ENCODE measurements around the gene KRT10.
A peak's percentile ranks its signal among the peaks of the same experiment; 100 is the strongest.

The KRT10 gene

GRCh38 chr17:40820228-40820838 lies 2.1 kb downstream of the KRT10 start:
- Histone ChIP-seq H3K9me3 (replicated peaks in 1 of 2; ENCODE audit: control insufficient read depth in 2 of 2, insufficient read depth in 1 of 2, low read depth in 1 of 2, low read length in 2 of 2) (peaks cover 0 to 1% of the 10 kb centered on the region in 2 donors), H2AFZ (ENCODE audit: low read length) (no peak overlapping the region), H3K14ac (ENCODE audit: low read length) (no peak overlapping the region), H3K9ac (ENCODE audit: low read depth, low read length, poor library complexity) (no peak overlapping the region), H2BK5ac (ENCODE audit: low read length) (no peak overlapping the region), H3K4me1 (ENCODE audit: control insufficient read depth in 2 of 2, insufficient read depth in 1 of 2, low read depth in 1 of 2, low read length in 2 of 2) (peaks cover 0 to 2% of the 10 kb centered on the region in 2 donors), H3K4ac (ENCODE audit: low read length) (no peak overlapping the region), H3K4me3 (ENCODE audit: low read length in 2 of 2) (peak overlapping the region in 1 of 2 donors; percentile 82), H2AK5ac (ENCODE audit: low read depth, low read length) (no peak overlapping the region), H3K36me3 (replicated peaks in 1 of 2; ENCODE audit: control insufficient read depth in 2 of 2, insufficient read depth in 2 of 2, low read length in 2 of 2) (peaks cover 5 to 17% of the 10 kb centered on the region in 2 donors), H2BK12ac (ENCODE audit: low read length) (no peak overlapping the region), H3K27me3 (ENCODE audit: control insufficient read depth in 3 of 3, insufficient read depth in 3 of 3, low read depth in 1 of 3, low read length in 3 of 3) (no peaks in the 10 kb centered on the region), H3K4me2 (ENCODE audit: insufficient read depth, low read length, poor library complexity, severe bottlenecking) (no peak overlapping the region), H3K27ac (replicated peaks; ENCODE audit: low read length) (no peak overlapping the region), H4K91ac (ENCODE audit: low read depth, low read length, poor library complexity) (no peak overlapping the region), H3K18ac (ENCODE audit: low read length) (no peak overlapping the region), H2BK120ac (ENCODE audit: low read depth, low read length) (no peak overlapping the region), H4K8ac (ENCODE audit: low read depth, low read length) (no peak overlapping the region), H3K23ac (ENCODE audit: low read depth, low read length, poor library complexity) (no peak overlapping the region), H3K79me1 (ENCODE audit: low read depth, low read length) (no peaks in the 10 kb centered on the region), H2BK15ac (ENCODE audit: low read length) (no peak overlapping the region)
- DNase-seq (ENCODE audit: low spot score): no peak
- no CpG with 5 or more reads among the region's 9 CpGs for WGBS, 2 donors (ENCODE audit: extremely low coverage in 2 of 2, insufficient read length in 2 of 2, insufficient replicate concordance in 1 of 2)

- H4K8ac ChIP-seq (ENCODE audit: low read depth, low read length): no peak overlapping the region
- no peaks in the 10 kb centered on the region for H3K27me3 ChIP-seq (ENCODE audit: control insufficient read depth in 3 of 3, insufficient read depth in 3 of 3, low read depth in 1 of 3, low read length in 3 of 3)
- no peak overlapping the region for H3K4ac ChIP-seq (ENCODE audit: low read length)
- no CpG with 5 or more reads among the region's 9 CpGs for WGBS, 2 donors (ENCODE audit: extremely low coverage in 2 of 2, insufficient read length in 2 of 2, insufficient replicate concordance in 1 of 2)
- H4K91ac ChIP-seq (ENCODE audit: low read depth, low read length, poor library complexity): no peak overlapping the region
- H2BK5ac ChIP-seq (ENCODE audit: low read length): no peak overlapping the region
- peaks cover 5 to 17% of the 10 kb centered on the region in 2 donors for H3K36me3 ChIP-seq (replicated peaks in 1 of 2; ENCODE audit: control insufficient read depth in 2 of 2, insufficient read depth in 2 of 2, low read length in 2 of 2)
- no peak overlapping the region for H2BK120ac ChIP-seq (ENCODE audit: low read depth, low read length)
- no peak for DNase-seq (ENCODE audit: low spot score)
- H3K14ac ChIP-seq (ENCODE audit: low read length): no peak overlapping the region
- H3K79me1 ChIP-seq (ENCODE audit: low read depth, low read length): no peaks in the 10 kb centered on the region
- peak overlapping the region; percentile 98 for H2AFZ ChIP-seq (ENCODE audit: low read length)
- H2BK12ac ChIP-seq (ENCODE audit: low read length): no peak overlapping the region
- no peak overlapping the region for H3K23ac ChIP-seq (ENCODE audit: low read depth, low read length, poor library complexity)
- no peak overlapping the region for H2BK15ac ChIP-seq (ENCODE audit: low read length)
- H3K9ac ChIP-seq (ENCODE audit: low read depth, low read length, poor library complexity): no peak overlapping the region
- peak overlapping the region; percentile 79 to 82 for H3K4me3 ChIP-seq (ENCODE audit: low read length in 2 of 2)
- H3K18ac ChIP-seq (ENCODE audit: low read length): no peak overlapping the region
- H2AK5ac ChIP-seq (ENCODE audit: low read depth, low read length): no peak overlapping the region
- H3K4me2 ChIP-seq (ENCODE audit: insufficient read depth, low read length, poor library complexity, severe bottlenecking): peak overlapping the region; percentile 43
- H3K4me1 ChIP-seq (ENCODE audit: control insufficient read depth in 2 of 2, insufficient read depth in 1 of 2, low read depth in 1 of 2, low read length in 2 of 2): peaks cover 0 to 2% of the 10 kb centered on the region in 2 donors
- H3K27ac ChIP-seq (replicated peaks; ENCODE audit: low read length): no peak overlapping the region
- peaks cover 0 to 1% of the 10 kb centered on the region in 2 donors for H3K9me3 ChIP-seq (replicated peaks in 1 of 2; ENCODE audit: control insufficient read depth in 2 of 2, insufficient read depth in 1 of 2, low read depth in 1 of 2, low read length in 2 of 2)
Measured at GRCh38 chr17:40819528-40820125, 2.8 kb downstream of the KRT10 start.

GRCh38 chr17:40818733-40819527 lies 3.5 kb downstream of the KRT10 start:
- Histone ChIP-seq H3K18ac (ENCODE audit: low read length) (peak overlapping the region; percentile 95), H3K27me3 (ENCODE audit: control insufficient read depth in 3 of 3, insufficient read depth in 3 of 3, low read depth in 1 of 3, low read length in 3 of 3) (no peaks in the 10 kb centered on the region), H2AFZ (ENCODE audit: low read length) (peak overlapping the region; percentile 98), H3K36me3 (replicated peaks in 1 of 2; ENCODE audit: control insufficient read depth in 2 of 2, insufficient read depth in 2 of 2, low read length in 2 of 2) (peaks cover 5 to 17% of the 10 kb centered on the region in 2 donors), H3K9me3 (replicated peaks in 1 of 2; ENCODE audit: control insufficient read depth in 2 of 2, insufficient read depth in 1 of 2, low read depth in 1 of 2, low read length in 2 of 2) (peaks cover 0 to 1% of the 10 kb centered on the region in 2 donors), H2BK15ac (ENCODE audit: low read length) (no peak overlapping the region), H3K4me1 (ENCODE audit: control insufficient read depth in 2 of 2, insufficient read depth in 1 of 2, low read depth in 1 of 2, low read length in 2 of 2) (peaks cover 0 to 2% of the 10 kb centered on the region in 2 donors), H2BK5ac (ENCODE audit: low read length) (no peak overlapping the region), H3K4me3 (ENCODE audit: low read length in 2 of 2) (peak overlapping the region; percentile 82 to 84), H3K4ac (ENCODE audit: low read length) (no peak overlapping the region), H3K9ac (ENCODE audit: low read depth, low read length, poor library complexity) (peak overlapping the region; percentile 77), H2BK120ac (ENCODE audit: low read depth, low read length) (no peak overlapping the region), H3K27ac (replicated peaks; ENCODE audit: low read length) (peak overlapping the region; percentile 63), H4K91ac (ENCODE audit: low read depth, low read length, poor library complexity) (no peak overlapping the region), H4K8ac (ENCODE audit: low read depth, low read length) (no peak overlapping the region), H2AK5ac (ENCODE audit: low read depth, low read length) (no peak overlapping the region), H3K23ac (ENCODE audit: low read depth, low read length, poor library complexity) (peak overlapping the region; percentile 85), H3K79me1 (ENCODE audit: low read depth, low read length) (no peaks in the 10 kb centered on the region), H2BK12ac (ENCODE audit: low read length) (no peak overlapping the region), H3K4me2 (ENCODE audit: insufficient read depth, low read length, poor library complexity, severe bottlenecking) (peak overlapping the region; percentile 43), H3K14ac (ENCODE audit: low read length) (no peak overlapping the region)
- WGBS, 2 donors (ENCODE audit: extremely low coverage in 2 of 2, insufficient read length in 2 of 2, insufficient replicate concordance in 1 of 2): no CpG with 5 or more reads among the region's 73 CpGs
- peak; percentile 78 for DNase-seq (ENCODE audit: low spot score)

GRCh38 chr17:40818343-40818732 lies 4.1 kb downstream of the KRT10 start:
- Histone ChIP-seq H3K4ac (ENCODE audit: low read length) (no peak overlapping the region), H2BK15ac (ENCODE audit: low read length) (no peak overlapping the region), H3K14ac (ENCODE audit: low read length) (no peak overlapping the region), H3K18ac (ENCODE audit: low read length) (no peak overlapping the region), H3K9me3 (replicated peaks in 1 of 2; ENCODE audit: control insufficient read depth in 2 of 2, insufficient read depth in 1 of 2, low read depth in 1 of 2, low read length in 2 of 2) (peaks cover 0 to 1% of the 10 kb centered on the region in 2 donors), H2AFZ (ENCODE audit: low read length) (peak overlapping the region; percentile 98), H3K79me1 (ENCODE audit: low read depth, low read length) (no peaks in the 10 kb centered on the region), H2BK12ac (ENCODE audit: low read length) (no peak overlapping the region), H3K23ac (ENCODE audit: low read depth, low read length, poor library complexity) (no peak overlapping the region), H3K4me2 (ENCODE audit: insufficient read depth, low read length, poor library complexity, severe bottlenecking) (no peak overlapping the region), H2AK5ac (ENCODE audit: low read depth, low read length) (no peak overlapping the region), H2BK120ac (ENCODE audit: low read depth, low read length) (no peak overlapping the region), H4K91ac (ENCODE audit: low read depth, low read length, poor library complexity) (no peak overlapping the region), H2BK5ac (ENCODE audit: low read length) (no peak overlapping the region), H4K8ac (ENCODE audit: low read depth, low read length) (no peak overlapping the region), H3K27ac (replicated peaks; ENCODE audit: low read length) (peak overlapping the region; percentile 63), H3K4me3 (ENCODE audit: low read length in 2 of 2) (peak overlapping the region; percentile 82 to 84), H3K27me3 (ENCODE audit: control insufficient read depth in 3 of 3, insufficient read depth in 3 of 3, low read depth in 1 of 3, low read length in 3 of 3) (no peaks in the 10 kb centered on the region), H3K36me3 (replicated peaks in 1 of 2; ENCODE audit: control insufficient read depth in 2 of 2, insufficient read depth in 2 of 2, low read length in 2 of 2) (peaks cover 5 to 17% of the 10 kb centered on the region in 2 donors), H3K4me1 (ENCODE audit: control insufficient read depth in 2 of 2, insufficient read depth in 1 of 2, low read depth in 1 of 2, low read length in 2 of 2) (peaks cover 0 to 2% of the 10 kb centered on the region in 2 donors), H3K9ac (ENCODE audit: low read depth, low read length, poor library complexity) (no peak overlapping the region)
- WGBS, 2 donors (ENCODE audit: extremely low coverage in 2 of 2, insufficient read length in 2 of 2, insufficient replicate concordance in 1 of 2): no CpG with 5 or more reads among the region's 7 CpGs
- DNase-seq (ENCODE audit: low spot score): no peak

Measured in neuronal stem cell (in vitro differentiated cells).